Frontal cortex (tissue), 1 donor: Measurements from ENCODE around the gene KRTAP1-1. TPM values are rescaled to one million over a fixed set of nuclear protein-coding genes. Genes with fewer than 3 reads are reported as not detected.

Source experiments
- small RNA-seq: library from RNA; depleted of rRNA; stranded (forward); fragments of <200 nt; gene quantifications from one replicate; pipeline ENCODE3, GENCODE V24; 2014
- total RNA-seq: library from RNA; depleted of rRNA; stranded (reverse); fragments of >200 nt; gene quantifications from one replicate; pipeline ENCODE4 v1.2.3, GENCODE V29; 2014

Gene KRTAP1-1
- total RNA-seq, 1 donor from 2014 or later, result not detected

Small RNAs within 50 kb of the gene (small RNA-seq; reads per million reads assigned to genes)
- not detected for gene KRTAP3-4P

Other genes with a start within 250 kb of the KRTAP1-1 start
- not detected for gene KRT28, start 241.5 kb downstream of the KRTAP1-1 start, total RNA-seq
- gene KRT10, start 218.8 kb downstream of the KRTAP1-1 start, total RNA-seq, result 2.4 TPM
- gene KRT12, start 174.2 kb downstream of the KRTAP1-1 start, total RNA-seq, result not detected
- not detected for gene KRT20, start 156.2 kb downstream of the KRTAP1-1 start, total RNA-seq
- 0.41 TPM for gene KRT23, start 103.8 kb downstream of the KRTAP1-1 start, total RNA-seq
- gene KRT39, start 74.5 kb downstream of the KRTAP1-1 start, total RNA-seq, result not detected
- gene KRT40, start 57.1 kb downstream of the KRTAP1-1 start, total RNA-seq, result not detected
- not detected for gene KRTAP3-3, start 47.3 kb downstream of the KRTAP1-1 start, total RNA-seq
- not detected for gene KRTAP3-2, start 41.5 kb downstream of the KRTAP1-1 start, total RNA-seq
- gene KRTAP3-1, start 32.3 kb downstream of the KRTAP1-1 start, total RNA-seq, result not detected
- not detected for gene KRTAP1-5, start 14.2 kb downstream of the KRTAP1-1 start, total RNA-seq
- gene KRTAP1-4, start 11.3 kb downstream of the KRTAP1-1 start, total RNA-seq, result not detected
- gene KRTAP1-3, start 6.6 kb downstream of the KRTAP1-1 start, total RNA-seq, result not detected
- not detected for gene KRTAP2-1, start 5.9 kb upstream of the KRTAP1-1 start, total RNA-seq
- gene KRTAP2-2, start 13.8 kb upstream of the KRTAP1-1 start, total RNA-seq, result not detected
- not detected for gene KRTAP2-3, start 18.7 kb upstream of the KRTAP1-1 start, total RNA-seq
- gene KRTAP2-4, start 24.4 kb upstream of the KRTAP1-1 start, total RNA-seq, result not detected
- not detected for gene KRTAP4-7, start 42.7 kb upstream of the KRTAP1-1 start, total RNA-seq
- not detected for gene KRTAP4-8, start 56.7 kb upstream of the KRTAP1-1 start, total RNA-seq
- gene KRTAP4-16, start 60.8 kb upstream of the KRTAP1-1 start, total RNA-seq, result not detected
- gene KRTAP4-9, start 63.9 kb upstream of the KRTAP1-1 start, total RNA-seq, result not detected
- gene KRTAP4-11, start 76.9 kb upstream of the KRTAP1-1 start, total RNA-seq, result not detected
- not detected for gene KRTAP4-12, start 82.7 kb upstream of the KRTAP1-1 start, total RNA-seq
- gene KRTAP4-6, start 99.1 kb upstream of the KRTAP1-1 start, total RNA-seq, result not detected
- not detected for gene KRTAP4-5, start 108.4 kb upstream of the KRTAP1-1 start, total RNA-seq
- gene KRTAP4-4, start 119.3 kb upstream of the KRTAP1-1 start, total RNA-seq, result not detected
- not detected for gene KRTAP4-3, start 126.8 kb upstream of the KRTAP1-1 start, total RNA-seq
- gene KRTAP4-2, start 136.8 kb upstream of the KRTAP1-1 start, total RNA-seq, result not detected
- not detected for gene KRTAP4-1, start 143.5 kb upstream of the KRTAP1-1 start, total RNA-seq
- not detected for gene KRTAP9-1, start 148.4 kb upstream of the KRTAP1-1 start, total RNA-seq
- not detected for gene KRTAP9-2, start 185.2 kb upstream of the KRTAP1-1 start, total RNA-seq
- gene KRTAP9-3, start 191.0 kb upstream of the KRTAP1-1 start, total RNA-seq, result not detected
- gene KRTAP9-8, start 196.5 kb upstream of the KRTAP1-1 start, total RNA-seq, result not detected
- gene KRTAP9-4, start 208.2 kb upstream of the KRTAP1-1 start, total RNA-seq, result not detected
- not detected for gene KRTAP9-9, start 213.9 kb upstream of the KRTAP1-1 start, total RNA-seq
- not detected for gene KRTAP9-6, start 223.9 kb upstream of the KRTAP1-1 start, total RNA-seq
- not detected for gene KRTAP9-7, start 234.2 kb upstream of the KRTAP1-1 start, total RNA-seq